KMS-11 (cell line): Measurements from ENCODE around the gene CTPS1.

Experiments
- H2AFZ ChIP-seq: fragments of 200-600 bp; sonication (generic); 2 replicates; pipeline ENCODE4 v1.6.1; 2016; ENCODE audit warnings: antibody characterized with exemption, mixed run types, low read depth
- H3K27ac ChIP-seq: fragments of 200-600 bp; sonication (generic); 2 replicates; pipeline ENCODE4 v1.6.1; 2016; ENCODE audit warnings: mild to moderate bottlenecking, mixed run types
- H3K27me3 ChIP-seq: fragments of 200-600 bp; sonication (generic); 2 replicates; pipeline ENCODE4 v1.6.1; 2017; ENCODE audit warnings: mild to moderate bottlenecking, low read depth, mixed run types, moderate library complexity; ENCODE audit not compliant: insufficient read depth
- H3K36me3 ChIP-seq: fragments of 200-600 bp; sonication (generic); 2 replicates; pipeline ENCODE4 v1.6.1; 2017; ENCODE audit warnings: mild to moderate bottlenecking, mixed run types; ENCODE audit not compliant: insufficient read depth
- H3K4me1 ChIP-seq: fragments of 200-600 bp; sonication (generic); 2 replicates; pipeline ENCODE4 v1.6.1; 2016; ENCODE audit warnings: mild to moderate bottlenecking, low read depth, mixed run types; ENCODE audit not compliant: poor library complexity, severe bottlenecking
- H3K4me2 ChIP-seq: fragments of 200-600 bp; sonication (generic); 2 replicates; pipeline ENCODE4 v1.7.0; 2016; ENCODE audit warnings: mild to moderate bottlenecking, mixed run types
- H3K4me3 ChIP-seq: fragments of 200-600 bp; sonication (generic); IDR thresholded peaks from 2 replicates; pipeline ENCODE4 v1.6.1; 2017; ENCODE audit warnings: low read depth, low read length, mixed read lengths; ENCODE audit not compliant: insufficient read depth
- H3K79me2 ChIP-seq: fragments of 200-600 bp; sonication (generic); 2 replicates; pipeline ENCODE4 v1.6.1; 2016; ENCODE audit warnings: low read depth, mixed run types; ENCODE audit not compliant: insufficient read depth
- H3K9ac ChIP-seq: fragments of 200-600 bp; sonication (generic); 2 replicates; pipeline ENCODE4 v1.6.1; 2016; ENCODE audit warnings: mild to moderate bottlenecking, mixed run types
- H4K20me1 ChIP-seq: fragments of 200-600 bp; sonication (generic); 2 replicates; pipeline ENCODE4 v1.6.1; 2016; ENCODE audit warnings: mild to moderate bottlenecking, mixed run types; ENCODE audit not compliant: insufficient read depth
- TF ChIP-seq, protein P1 (sequence below): fragments of 200-600 bp; sonication (generic); conservative IDR thresholded peaks from 2 replicates; pipeline ENCODE4 v1.6.1; 2017; ENCODE audit warnings: low read depth, mild to moderate bottlenecking, antibody characterized with exemption, low read length, moderate library complexity, mixed read lengths

CTPS1 gene

GRCh38 chr1:41010345-41010744, 30.8 kb downstream of the CTPS1 start:
- Histone ChIP-seq H3K4me2 (no peak overlapping the region), H3K79me2 (peaks cover 4% of the 10 kb centered on the region; the same call in 1 of the 2 replicates)
- TF ChIP-seq, protein P1, sequence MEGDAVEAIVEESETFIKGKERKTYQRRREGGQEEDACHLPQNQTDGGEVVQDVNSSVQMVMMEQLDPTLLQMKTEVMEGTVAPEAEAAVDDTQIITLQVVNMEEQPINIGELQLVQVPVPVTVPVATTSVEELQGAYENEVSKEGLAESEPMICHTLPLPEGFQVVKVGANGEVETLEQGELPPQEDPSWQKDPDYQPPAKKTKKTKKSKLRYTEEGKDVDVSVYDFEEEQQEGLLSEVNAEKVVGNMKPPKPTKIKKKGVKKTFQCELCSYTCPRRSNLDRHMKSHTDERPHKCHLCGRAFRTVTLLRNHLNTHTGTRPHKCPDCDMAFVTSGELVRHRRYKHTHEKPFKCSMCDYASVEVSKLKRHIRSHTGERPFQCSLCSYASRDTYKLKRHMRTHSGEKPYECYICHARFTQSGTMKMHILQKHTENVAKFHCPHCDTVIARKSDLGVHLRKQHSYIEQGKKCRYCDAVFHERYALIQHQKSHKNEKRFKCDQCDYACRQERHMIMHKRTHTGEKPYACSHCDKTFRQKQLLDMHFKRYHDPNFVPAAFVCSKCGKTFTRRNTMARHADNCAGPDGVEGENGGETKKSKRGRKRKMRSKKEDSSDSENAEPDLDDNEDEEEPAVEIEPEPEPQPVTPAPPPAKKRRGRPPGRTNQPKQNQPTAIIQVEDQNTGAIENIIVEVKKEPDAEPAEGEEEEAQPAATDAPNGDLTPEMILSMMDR, result no peak

DNA sequence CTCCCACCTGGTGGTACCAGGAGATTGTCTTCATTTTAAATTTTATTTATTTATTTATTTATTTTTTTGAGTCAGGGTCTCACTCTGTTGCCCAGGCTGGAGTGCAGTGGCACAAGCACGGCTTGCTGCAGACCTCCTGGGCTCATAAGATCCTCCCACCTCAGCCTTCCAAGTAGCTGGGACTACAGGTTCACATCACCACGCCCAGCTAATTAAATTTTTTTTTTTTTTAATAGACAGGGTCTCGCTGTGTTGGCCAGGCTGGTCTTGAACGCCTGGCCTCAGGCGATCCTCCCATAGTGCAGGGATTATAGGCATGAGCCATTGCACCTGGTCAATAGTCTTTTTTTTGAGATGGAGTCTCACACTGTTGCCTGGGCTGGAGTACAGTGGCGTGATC, 33.5 kb downstream of the CTPS1 start:
- Histone ChIP-seq H3K4me3 (no peak overlapping the region), H3K4me1 (no peaks in the 10 kb centered on the region), H4K20me1 (no peaks in the 10 kb centered on the region), H3K27me3 (no peaks in the 10 kb centered on the region), H2AFZ (no peak overlapping the region), H3K79me2 (peaks cover 4% of the 10 kb centered on the region; the same call in 1 of the 2 replicates), H3K36me3 (peaks cover 16% of the 10 kb centered on the region; the same call in 1 of the 2 replicates), H3K27ac (no peak overlapping the region), H3K9ac (no peak overlapping the region), H3K4me2 (no peak overlapping the region)
- TF ChIP-seq, protein P1, result no peak

More at GRCh38 chr1:41010345-41010744, 30.8 kb downstream of the CTPS1 start:
- Histone ChIP-seq H4K20me1 (no peaks in the 10 kb centered on the region), H3K36me3 (peaks cover 24% of the 10 kb centered on the region; the same call in 1 of the 2 replicates), H3K4me3 (no peak overlapping the region), H3K4me1 (no peaks in the 10 kb centered on the region), H3K27ac (no peak overlapping the region), H2AFZ (no peak overlapping the region), H3K27me3 (no peaks in the 10 kb centered on the region), H3K9ac (no peak overlapping the region)

DNA sequence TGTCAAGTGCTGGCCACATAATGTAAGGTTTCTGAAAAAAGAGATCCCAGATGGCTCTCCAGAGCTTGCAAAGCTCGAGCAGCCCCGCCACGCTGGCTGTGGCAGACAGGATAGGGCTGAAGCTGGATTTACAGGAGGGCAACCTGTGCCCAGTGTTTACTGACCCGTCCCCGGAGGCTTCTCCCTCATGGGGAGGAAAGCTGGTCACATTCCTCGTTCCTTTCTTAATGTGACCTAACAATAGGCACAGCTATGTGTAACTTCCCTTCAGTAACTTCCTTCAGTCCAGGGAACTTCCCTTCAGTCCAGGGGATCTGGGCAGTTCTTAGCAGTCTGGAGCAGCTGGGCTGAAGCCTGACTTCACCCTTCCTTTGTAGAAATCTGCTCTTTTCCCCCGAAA, 34.3 kb downstream of the CTPS1 start:
- TF ChIP-seq, protein P1, result no peak
- Histone ChIP-seq H3K9ac (no peak overlapping the region), H3K79me2 (no peaks in the 10 kb centered on the region), H3K4me2 (no peak overlapping the region), H3K4me1 (no peaks in the 10 kb centered on the region), H3K4me3 (no peak overlapping the region), H2AFZ (no peak overlapping the region), H4K20me1 (no peaks in the 10 kb centered on the region), H3K36me3 (peaks cover 15% of the 10 kb centered on the region; the same call in 1 of the 2 replicates), H3K27me3 (no peaks in the 10 kb centered on the region), H3K27ac (no peak overlapping the region)

GRCh38 chr1:41014871-41015270, 35.4 kb downstream of the CTPS1 start:
- Histone ChIP-seq H3K4me3 (no peak overlapping the region), H3K4me2 (no peak overlapping the region), H4K20me1 (no peaks in the 10 kb centered on the region), H3K9ac (no peak overlapping the region), H3K79me2 (no peaks in the 10 kb centered on the region), H3K36me3 (peaks cover 5% of the 10 kb centered on the region; the same call in 1 of the 2 replicates), H2AFZ (no peak overlapping the region), H3K27me3 (no peaks in the 10 kb centered on the region), H3K27ac (no peak overlapping the region), H3K4me1 (no peaks in the 10 kb centered on the region)
- TF ChIP-seq, protein P1, result no peak
